Endodermal cell (in vitro differentiated cells): ENCODE data around the gene CCDC82. TPM values are rescaled to one million over a fixed set of nuclear protein-coding genes. Genes with fewer than 3 reads are reported as not detected.

Experiments
- DNase-seq: peaks from one replicate; pipeline ENCODE4 v3.0.0-alpha.2; 2017
- H3K27ac ChIP-seq: 2 replicates; pipeline ENCODE4 v1.5.1; 2013; ENCODE audit warnings: mild to moderate bottlenecking, low read depth, low read length, moderate library complexity
- H3K27me3 ChIP-seq: 2 replicates; pipeline ENCODE4 v1.6.1; 2013; ENCODE audit warnings: mild to moderate bottlenecking, low read length, moderate library complexity; ENCODE audit not compliant: insufficient read depth, control insufficient read depth, poor library complexity, severe bottlenecking
- H3K36me3 ChIP-seq: 2 replicates; pipeline ENCODE4 v1.7.0; 2013; ENCODE audit warnings: mild to moderate bottlenecking, low read length, moderate library complexity; ENCODE audit not compliant: control insufficient read depth, insufficient read depth
- H3K4me1 ChIP-seq: one replicate; pipeline ENCODE4 v1.7.0; 2013; ENCODE audit warnings: low read length; ENCODE audit not compliant: control insufficient read depth, insufficient read depth
- H3K4me3 ChIP-seq: 2 replicates; pipeline ENCODE4 v1.5.1; 2013; ENCODE audit warnings: mild to moderate bottlenecking, low read length, moderate library complexity
- H3K9ac ChIP-seq: 2 replicates; pipeline ENCODE4 v1.6.1; 2013; ENCODE audit warnings: mild to moderate bottlenecking, low read length, moderate library complexity; ENCODE audit not compliant: poor library complexity, severe bottlenecking; ENCODE audit errors: extremely low read depth
- H3K9me3 ChIP-seq: 2 replicates; pipeline ENCODE4 v1.6.1; 2013; ENCODE audit warnings: mild to moderate bottlenecking, low read length, moderate library complexity; ENCODE audit not compliant: control insufficient read depth
- H3K27ac Mint-ChIP-seq: 2 replicates; pipeline ENCODE4 v1.8.0; 2020; ENCODE audit warnings: mixed read lengths
- H3K27me3 Mint-ChIP-seq: 2 replicates; pipeline ENCODE4 v1.8.0; 2021; ENCODE audit warnings: mild to moderate bottlenecking, mixed read lengths; ENCODE audit not compliant: insufficient read depth
- H3K36me3 Mint-ChIP-seq: 2 replicates; pipeline ENCODE4 v1.8.0; 2020; ENCODE audit warnings: low read depth, mixed read lengths
- H3K4me1 Mint-ChIP-seq: 2 replicates; pipeline ENCODE4 v1.8.0; 2020; ENCODE audit warnings: mixed read lengths
- H3K4me3 Mint-ChIP-seq: 2 replicates; pipeline ENCODE4 v1.8.0; 2020; ENCODE audit warnings: mild to moderate bottlenecking, moderate library complexity, mixed read lengths
- H3K9me3 Mint-ChIP-seq: 2 replicates; pipeline ENCODE4 v1.8.0; 2020; ENCODE audit warnings: mild to moderate bottlenecking, mixed read lengths
- WGBS, 2 experiments: methylation state at CpG; one replicate each; pipeline versions ENCODE4 v1.1.5 to v1.1.7; 2013; ENCODE audit warnings: missing lambda C conversion rate in 2 of 2, mixed read lengths in 1 of 2; ENCODE audit not compliant: insufficient coverage in 1 of 2, insufficient read length in 1 of 2; 5-methylcytosine and 5-hydroxymethylcytosine counted together
- total RNA-seq, 2 donors: library from RNA; stranded (reverse); fragmentation: NEBNext Ultra II Directional in 1 of 2; extraction: Animal tissue kit (Norgen Biotek cat#: 25700) in 1 of 2; gene quantifications; 2 replicates in 1 of 2; 3 replicates in 1 of 2; pipeline ENCODE4 v1.2.1, GENCODE V29; 2021
- TF ChIP-seq, protein P1 (sequence below): fragments of 200-600 bp; sonication (generic); conservative IDR thresholded peaks from 2 replicates; pipeline ENCODE4 v1.5.0; 2021; ENCODE audit warnings: antibody characterized with exemption, mild to moderate bottlenecking

The CCDC82 gene
- total RNA-seq, 2 donors from 2014 or later, result 16.3 to 25.7 TPM

GRCh38 chr11:96329419-96329818, 60.3 kb downstream of the CCDC82 start:
- WGBS, 2 experiments, result no CpG with 5 or more reads among the region's 1 CpG
- no peaks in the 10 kb centered on the region for H3K9me3 Mint-ChIP-seq
- Histone ChIP-seq H3K4me1 (peaks cover 12% of the 10 kb centered on the region), H3K36me3 (no peaks in the 10 kb centered on the region), H3K9me3 (no peaks in the 10 kb centered on the region), H3K9ac (no peak overlapping the region), H3K27ac (no peak overlapping the region), H3K4me3 (peak overlapping the region; percentile 15), H3K27me3 (no peaks in the 10 kb centered on the region)
- no peak overlapping the region for H3K27ac Mint-ChIP-seq
- no peaks in the 10 kb centered on the region for H3K27me3 Mint-ChIP-seq
- no peak overlapping the region for H3K4me3 Mint-ChIP-seq
- DNase-seq, result no peak
- peaks cover 3% of the 10 kb centered on the region for H3K36me3 Mint-ChIP-seq
- TF ChIP-seq, protein P1, sequence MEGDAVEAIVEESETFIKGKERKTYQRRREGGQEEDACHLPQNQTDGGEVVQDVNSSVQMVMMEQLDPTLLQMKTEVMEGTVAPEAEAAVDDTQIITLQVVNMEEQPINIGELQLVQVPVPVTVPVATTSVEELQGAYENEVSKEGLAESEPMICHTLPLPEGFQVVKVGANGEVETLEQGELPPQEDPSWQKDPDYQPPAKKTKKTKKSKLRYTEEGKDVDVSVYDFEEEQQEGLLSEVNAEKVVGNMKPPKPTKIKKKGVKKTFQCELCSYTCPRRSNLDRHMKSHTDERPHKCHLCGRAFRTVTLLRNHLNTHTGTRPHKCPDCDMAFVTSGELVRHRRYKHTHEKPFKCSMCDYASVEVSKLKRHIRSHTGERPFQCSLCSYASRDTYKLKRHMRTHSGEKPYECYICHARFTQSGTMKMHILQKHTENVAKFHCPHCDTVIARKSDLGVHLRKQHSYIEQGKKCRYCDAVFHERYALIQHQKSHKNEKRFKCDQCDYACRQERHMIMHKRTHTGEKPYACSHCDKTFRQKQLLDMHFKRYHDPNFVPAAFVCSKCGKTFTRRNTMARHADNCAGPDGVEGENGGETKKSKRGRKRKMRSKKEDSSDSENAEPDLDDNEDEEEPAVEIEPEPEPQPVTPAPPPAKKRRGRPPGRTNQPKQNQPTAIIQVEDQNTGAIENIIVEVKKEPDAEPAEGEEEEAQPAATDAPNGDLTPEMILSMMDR, result no peak
- H3K4me1 Mint-ChIP-seq, result peaks cover 51% of the 10 kb centered on the region

- H3K36me3 Mint-ChIP-seq, result peaks cover 3% of the 10 kb centered on the region
- H3K4me3 Mint-ChIP-seq, result no peak overlapping the region
- peaks cover 16% of the 10 kb centered on the region for H3K4me1 ChIP-seq
- no peaks in the 10 kb centered on the region for H3K9me3 Mint-ChIP-seq
- H3K4me1 Mint-ChIP-seq, result peaks cover 51% of the 10 kb centered on the region
- H3K4me3 ChIP-seq, result peak overlapping the region; percentile 15
- H3K27me3 Mint-ChIP-seq, result no peaks in the 10 kb centered on the region
- WGBS, 2 experiments, result 79 to 86% methylated on average over 5 to 7 of the region's 8 CpGs
- H3K9ac ChIP-seq, result no peak overlapping the region
- H3K27ac Mint-ChIP-seq, result peak overlapping the region; percentile 70
- DNase-seq, result no peak
- H3K36me3 ChIP-seq, result no peaks in the 10 kb centered on the region
- TF ChIP-seq, protein P1, result no peak
- no peaks in the 10 kb centered on the region for H3K9me3 ChIP-seq
- no peaks in the 10 kb centered on the region for H3K27me3 ChIP-seq
- H3K27ac ChIP-seq, result peak overlapping the region; percentile 42
These were observed 61.2 kb downstream of the CCDC82 start for GRCh38 chr11:96328395-96329010.

DNA sequence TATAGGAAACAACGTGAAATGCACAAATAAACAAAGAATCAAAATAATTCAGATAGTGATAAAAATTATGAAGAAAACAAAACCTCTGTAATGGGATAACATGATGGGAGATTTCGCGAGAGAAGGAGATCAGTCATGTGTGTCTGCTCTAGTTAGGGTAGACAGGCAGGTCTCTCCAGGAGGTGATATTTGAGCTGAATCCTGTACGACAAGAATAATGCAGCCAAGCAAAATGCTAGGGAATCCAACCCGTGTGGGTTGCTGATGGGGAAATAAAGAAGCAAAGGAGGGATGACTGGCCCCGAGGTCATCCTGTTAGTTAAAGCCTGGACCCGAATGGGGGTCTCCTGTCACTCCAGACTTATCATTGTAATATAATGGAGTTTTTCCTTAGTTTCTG, 62.8 kb downstream of the CCDC82 start:
- H3K4me3 Mint-ChIP-seq, result no peak overlapping the region

More for the DNA sequence above, 62.8 kb downstream of the CCDC82 start:
- no peaks in the 10 kb centered on the region for H3K9me3 Mint-ChIP-seq
- H3K4me3 ChIP-seq, result no peak overlapping the region
- H3K4me1 ChIP-seq, result peaks cover 6% of the 10 kb centered on the region
- no peak overlapping the region for H3K27ac Mint-ChIP-seq
- H3K27ac ChIP-seq, result peak overlapping the region; percentile 37
- peaks cover 47% of the 10 kb centered on the region for H3K4me1 Mint-ChIP-seq
- no peaks in the 10 kb centered on the region for H3K36me3 ChIP-seq
- H3K27me3 ChIP-seq, result no peaks in the 10 kb centered on the region
- TF ChIP-seq, protein P1, result no peak
- DNase-seq, result no peak
- WGBS, 2 experiments, result 47 to 91% methylated on average over 3 to 7 of the region's 7 CpGs
- H3K36me3 Mint-ChIP-seq, result peaks cover 6% of the 10 kb centered on the region
- H3K27me3 Mint-ChIP-seq, result no peaks in the 10 kb centered on the region
- H3K9ac ChIP-seq, result no peak overlapping the region
- no peaks in the 10 kb centered on the region for H3K9me3 ChIP-seq
